Measurements from ENCODE around the gene CTIF. TPM values are rescaled to one million over a fixed set of nuclear protein-coding genes. Genes with fewer than 3 reads are reported as not detected.

The CTIF gene
- total and polyA plus RNA-seq, 2 experiments from 2014 or later: 22.1 to 27.9 TPM

- no peak overlapping the region for H3K4me3 ChIP-seq
- peaks cover 7% of the 10 kb centered on the region for H3K9me3 ChIP-seq (ENCODE audit: low read depth)
- H2AFZ ChIP-seq: no peak overlapping the region
- peaks cover 2% of the 10 kb centered on the region for H3K79me2 ChIP-seq
- peaks cover 26% of the 10 kb centered on the region for H3K4me1 ChIP-seq (ENCODE audit: insufficient read depth)
- no peaks in the 10 kb centered on the region for H3K9me2 ChIP-seq (replicated peaks; ENCODE audit: insufficient read depth)
- no peak overlapping the region for H3K4me2 ChIP-seq
- H4K20me1 ChIP-seq (ENCODE audit: insufficient read depth, poor library complexity, severe bottlenecking): no peaks in the 10 kb centered on the region
- H3K27me3 ChIP-seq: no peaks in the 10 kb centered on the region
- no peaks in the 10 kb centered on the region for H3K36me3 ChIP-seq (replicated peaks; ENCODE audit: insufficient read depth, low read depth)
- DNase-seq (ENCODE audit: low spot score): no peak
- no peak overlapping the region for H3K27ac ChIP-seq
- WGBS (ENCODE audit: low lambda C conversion rate, missing lambda C conversion rate): 76% methylated on average over 4 of the region's 4 CpGs
- TF ChIP-seq EZH2phosphoT487 (IDR thresholded peaks at IDR 0.05; ENCODE audit: low read depth, severe bottlenecking, unreplicated experiment) (no peak), EZH2 (IDR thresholded peaks at IDR 0.05; ENCODE audit: borderline replicate concordance) (no peak), CTCF (IDR thresholded peaks at IDR 0.05; ENCODE audit: poor library complexity) (no peak)
Observed at GRCh38 chr18:48821845-48822244, 283.0 kb downstream of the CTIF start.

GRCh38 chr18:48824231-48824970, 285.6 kb downstream of the CTIF start:
- Histone ChIP-seq H3K4me3 (no peak overlapping the region), H3K9me2 (replicated peaks; ENCODE audit: insufficient read depth) (no peaks in the 10 kb centered on the region), H3K4me2 (no peak overlapping the region), H3K4me1 (ENCODE audit: insufficient read depth) (peaks cover 44% of the 10 kb centered on the region), H3K9me3 (ENCODE audit: low read depth) (peaks cover 7% of the 10 kb centered on the region), H3K27me3 (no peaks in the 10 kb centered on the region), H3K27ac (no peak overlapping the region), H2AFZ (no peak overlapping the region), H3K36me3 (replicated peaks; ENCODE audit: insufficient read depth, low read depth) (no peaks in the 10 kb centered on the region), H3K79me2 (peaks cover 2% of the 10 kb centered on the region), H4K20me1 (ENCODE audit: insufficient read depth, poor library complexity, severe bottlenecking) (no peaks in the 10 kb centered on the region)
- WGBS (ENCODE audit: low lambda C conversion rate, missing lambda C conversion rate): 94% methylated on average over 14 of the region's 14 CpGs
- DNase-seq (ENCODE audit: low spot score): no peak
- TF ChIP-seq CTCF (IDR thresholded peaks at IDR 0.05; ENCODE audit: poor library complexity) (no peak), EZH2 (IDR thresholded peaks at IDR 0.05; ENCODE audit: borderline replicate concordance) (no peak), EZH2phosphoT487 (IDR thresholded peaks at IDR 0.05; ENCODE audit: low read depth, severe bottlenecking, unreplicated experiment) (no peak)

GRCh38 chr18:48825101-48825745, 286.4 kb downstream of the CTIF start:
- Histone ChIP-seq H3K4me1 (ENCODE audit: insufficient read depth) (peaks cover 52% of the 10 kb centered on the region), H3K27me3 (no peaks in the 10 kb centered on the region), H3K4me3 (no peak overlapping the region), H2AFZ (no peak overlapping the region), H3K9me2 (replicated peaks; ENCODE audit: insufficient read depth) (no peaks in the 10 kb centered on the region), H3K36me3 (replicated peaks; ENCODE audit: insufficient read depth, low read depth) (no peaks in the 10 kb centered on the region), H3K4me2 (no peak overlapping the region), H4K20me1 (ENCODE audit: insufficient read depth, poor library complexity, severe bottlenecking) (no peaks in the 10 kb centered on the region), H3K27ac (peak overlapping the region; percentile 91), H3K79me2 (peaks cover 2% of the 10 kb centered on the region), H3K9me3 (ENCODE audit: low read depth) (peaks cover 7% of the 10 kb centered on the region)
- DNase-seq (ENCODE audit: low spot score): no peak
- WGBS (ENCODE audit: low lambda C conversion rate, missing lambda C conversion rate): 57% methylated on average over 6 of the region's 6 CpGs
- TF ChIP-seq EZH2 (IDR thresholded peaks at IDR 0.05; ENCODE audit: borderline replicate concordance) (no peak), EZH2phosphoT487 (IDR thresholded peaks at IDR 0.05; ENCODE audit: low read depth, severe bottlenecking, unreplicated experiment) (no peak), CTCF (IDR thresholded peaks at IDR 0.05; ENCODE audit: poor library complexity) (no peak)

All from hepatocyte (in vitro differentiated cells).